Tibial artery (tissue), 4 donors: ENCODE results near the gene DISC1.

Experiments
- DNase-seq, 2 donors: peaks; one replicate each; pipeline ENCODE4 v3.0.0-alpha.2; 2019
- H3K27ac ChIP-seq, 2 donors: fragments of 200-600 bp; sonication (generic) in 1 of 2; 1 replicate in 1 of 2; 2 replicates in 1 of 2; pipeline ENCODE4 v1.5.1; 2018 to 2019; ENCODE audit warnings: mild to moderate bottlenecking in 1 of 2
- H3K27me3 ChIP-seq, 2 donors: fragments of 200-600 bp; sonication (generic) in 1 of 2; one replicate each; pipeline versions ENCODE4 v1.5.1 to v1.6.0; 2016 to 2019
- H3K36me3 ChIP-seq, 3 donors: fragments of 200-600 bp; sonication (generic) in 2 of 3; one replicate each; pipeline ENCODE4 v1.5.1; 2016 to 2019; ENCODE audit warnings: mild to moderate bottlenecking in 2 of 3
- H3K4me1 ChIP-seq, 4 donors: fragments of 200-600 bp; sonication (generic) in 2 of 4; 1 replicate in 3 of 4; 2 replicates in 1 of 4; pipeline ENCODE4 v1.5.1; 2016 to 2019
- H3K4me3 ChIP-seq, 2 donors: fragments of 200-600 bp; sonication (generic) in 1 of 2; 1 replicate in 1 of 2; 2 replicates in 1 of 2; pipeline ENCODE4 v1.5.1; 2018 to 2019; ENCODE audit warnings: mild to moderate bottlenecking in 2 of 2
- H3K9me3 ChIP-seq, 3 donors: fragments of 200-600 bp; sonication (generic) in 1 of 3; one replicate each; pipeline ENCODE4 v1.5.1; 2016 to 2019
- intact Hi-C: fragments of 100-400 bp; cut with DNase I; formaldehyde crosslinking; loops from one replicate; pipeline ENCODE4 v1.15.0; 2023; ENCODE audit warnings: low total_unique reads
- TF ChIP-seq, protein P1 (sequence below), 2 experiments: fragments of 200-600 bp in 1 of 2; fragments of 450-650 bp in 1 of 2; IDR thresholded peaks; one replicate each; pipeline ENCODE4 v1.5.1; 2017 to 2019; ENCODE audit warnings: antibody characterized with exemption in 2 of 2, mild to moderate bottlenecking in 1 of 2, moderate library complexity in 1 of 2

DISC1 gene

GRCh38 chr1:231883382-231883781 is 256.8 kb downstream of the DISC1 start:
- no peaks in the 10 kb centered on the region for H3K27me3 ChIP-seq
- no peaks in the 10 kb centered on the region for H3K36me3 ChIP-seq
- no peaks in the 10 kb centered on the region for H3K9me3 ChIP-seq
- TF ChIP-seq, protein P1, sequence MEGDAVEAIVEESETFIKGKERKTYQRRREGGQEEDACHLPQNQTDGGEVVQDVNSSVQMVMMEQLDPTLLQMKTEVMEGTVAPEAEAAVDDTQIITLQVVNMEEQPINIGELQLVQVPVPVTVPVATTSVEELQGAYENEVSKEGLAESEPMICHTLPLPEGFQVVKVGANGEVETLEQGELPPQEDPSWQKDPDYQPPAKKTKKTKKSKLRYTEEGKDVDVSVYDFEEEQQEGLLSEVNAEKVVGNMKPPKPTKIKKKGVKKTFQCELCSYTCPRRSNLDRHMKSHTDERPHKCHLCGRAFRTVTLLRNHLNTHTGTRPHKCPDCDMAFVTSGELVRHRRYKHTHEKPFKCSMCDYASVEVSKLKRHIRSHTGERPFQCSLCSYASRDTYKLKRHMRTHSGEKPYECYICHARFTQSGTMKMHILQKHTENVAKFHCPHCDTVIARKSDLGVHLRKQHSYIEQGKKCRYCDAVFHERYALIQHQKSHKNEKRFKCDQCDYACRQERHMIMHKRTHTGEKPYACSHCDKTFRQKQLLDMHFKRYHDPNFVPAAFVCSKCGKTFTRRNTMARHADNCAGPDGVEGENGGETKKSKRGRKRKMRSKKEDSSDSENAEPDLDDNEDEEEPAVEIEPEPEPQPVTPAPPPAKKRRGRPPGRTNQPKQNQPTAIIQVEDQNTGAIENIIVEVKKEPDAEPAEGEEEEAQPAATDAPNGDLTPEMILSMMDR (IDR thresholded peaks at IDR 0.05) = no peak
- H3K4me3 ChIP-seq = no peak overlapping the region
- no peak for DNase-seq
- H3K4me1 ChIP-seq = no peaks in the 10 kb centered on the region
- H3K27ac ChIP-seq = no peak overlapping the region
- intact Hi-C loops = no loop called here

GRCh38 chr1:231885209-231885854 is 258.7 kb downstream of the DISC1 start:
- Histone ChIP-seq H3K36me3 (no peaks in the 10 kb centered on the region), H3K4me3 (no peak overlapping the region)

DNA sequence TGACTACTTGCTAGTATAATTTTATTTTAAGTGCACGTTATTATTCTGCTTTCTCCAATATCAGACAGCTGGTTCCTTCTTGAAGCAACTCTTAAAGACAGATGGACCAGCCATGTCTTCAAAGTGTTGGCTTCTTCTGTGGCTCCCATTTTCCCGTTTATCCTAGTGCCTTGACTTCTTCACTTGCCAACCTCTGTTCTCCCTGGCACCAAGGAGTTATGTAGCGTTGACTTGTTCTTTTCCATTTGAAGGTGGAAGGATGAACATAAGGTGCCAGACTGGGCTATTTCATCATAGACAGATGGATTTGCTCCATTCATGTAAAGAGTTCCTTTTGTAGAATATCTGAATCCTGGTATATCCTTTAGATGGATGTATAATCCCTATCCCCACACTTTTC is 260.6 kb downstream of the DISC1 start:
- no peaks in the 10 kb centered on the region for H3K36me3 ChIP-seq
- no peak overlapping the region for H3K4me3 ChIP-seq
- intact Hi-C loops = no loop called here

More at GRCh38 chr1:231885209-231885854, 258.7 kb downstream of the DISC1 start:
- Histone ChIP-seq H3K4me1 (no peaks in the 10 kb centered on the region), H3K9me3 (no peaks in the 10 kb centered on the region), H3K27me3 (no peaks in the 10 kb centered on the region), H3K27ac (no peak overlapping the region)
- intact Hi-C loops = no loop called here
- no peak for DNase-seq
- TF ChIP-seq, protein P1 (IDR thresholded peaks at IDR 0.05) = no peak

DNA sequence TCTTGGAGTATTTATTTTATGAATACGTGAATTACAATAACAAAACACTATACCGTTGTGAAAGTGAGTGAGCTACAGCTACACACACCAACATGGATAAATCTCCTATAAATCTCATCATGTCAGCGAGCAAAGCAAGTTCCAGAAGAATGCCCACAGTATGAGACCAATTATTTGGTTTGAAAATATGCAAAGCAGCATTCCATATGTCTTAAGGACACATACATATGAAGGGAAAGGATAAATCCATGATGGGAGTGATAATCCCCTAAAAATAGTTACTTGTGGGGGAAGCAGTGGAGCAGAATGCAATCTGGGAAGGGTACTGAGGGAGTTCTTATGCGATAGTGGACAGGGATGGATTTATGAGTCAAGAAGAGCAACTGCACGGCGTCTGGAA is 261.3 kb downstream of the DISC1 start:
- TF ChIP-seq, protein P1 (IDR thresholded peaks at IDR 0.05) = no peak
- Histone ChIP-seq H3K4me3 (no peak overlapping the region), H3K27ac (no peak overlapping the region), H3K27me3 (no peaks in the 10 kb centered on the region), H3K4me1 (no peaks in the 10 kb centered on the region), H3K9me3 (no peaks in the 10 kb centered on the region), H3K36me3 (no peaks in the 10 kb centered on the region)
- no peak for DNase-seq
- intact Hi-C loops = no loop called here

More for the DNA sequence above, 260.6 kb downstream of the DISC1 start:
- TF ChIP-seq, protein P1 (IDR thresholded peaks at IDR 0.05) = no peak
- H3K9me3 ChIP-seq = no peaks in the 10 kb centered on the region
- H3K27me3 ChIP-seq = no peaks in the 10 kb centered on the region
- H3K4me1 ChIP-seq = no peaks in the 10 kb centered on the region
- no peak overlapping the region for H3K27ac ChIP-seq
- DNase-seq = no peak

DNA sequence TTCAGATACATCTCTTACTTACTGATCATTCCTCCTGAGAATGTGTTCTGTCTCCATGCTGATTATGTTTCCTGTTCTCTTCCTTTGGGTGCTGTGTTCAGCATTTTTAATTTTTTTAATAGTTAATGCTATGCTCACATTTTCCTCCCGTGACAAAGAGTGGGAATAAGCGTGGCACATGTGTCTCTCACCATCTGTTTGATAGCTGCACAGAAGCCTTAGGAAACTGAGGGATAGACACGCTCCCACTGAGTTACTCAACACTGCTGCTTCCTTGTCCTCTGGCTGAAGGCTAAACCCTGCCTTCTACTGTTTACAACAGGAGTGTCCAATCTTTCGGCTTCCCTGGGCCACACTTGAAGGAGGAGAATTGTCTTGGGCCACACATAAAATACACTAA is 264.2 kb downstream of the DISC1 start:
- Histone ChIP-seq H3K4me3 (no peak overlapping the region), H3K27ac (no peak overlapping the region), H3K9me3 (peaks cover 0 to 4% (median 0%) of the 10 kb centered on the region in 3 donors), H3K27me3 (no peaks in the 10 kb centered on the region), H3K36me3 (no peaks in the 10 kb centered on the region), H3K4me1 (no peaks in the 10 kb centered on the region)
- intact Hi-C loops = no loop called here
- DNase-seq = no peak
- TF ChIP-seq, protein P1 (IDR thresholded peaks at IDR 0.05) = no peak
